ENCODE data around the gene STAT5B.
"Not testable (repeated sequence)": the region's sequence is repeated elsewhere in the genome, so short reads cannot be mapped to it uniquely, and the experiment has no call there.

The STAT5B gene

GRCh38 chr17:42271779-42272035 lies 4.5 kb downstream of the STAT5B start:
- no peak for FAIRE-seq
- TF ChIP-seq POLR2AphosphoS5 (IDR thresholded peaks at IDR 0.05; ENCODE audit: low read depth, low read length): no peak
- TF ChIP-seq POLR2A (IDR thresholded peaks at IDR 0.05; ENCODE audit: low read depth, low read length): no peak
- no peak for TF ChIP-seq TAF1 (IDR thresholded peaks at IDR 0.05; ENCODE audit: borderline replicate concordance, low read depth, low read length)
- no peak for DNase-seq (ENCODE audit: insufficient read length)

- FAIRE-seq (no peak), DNase-seq (ENCODE audit: insufficient read length) (no peak)
- TF ChIP-seq POLR2A (IDR thresholded peaks at IDR 0.05; ENCODE audit: low read depth, low read length): no peak
These were observed 5.0 kb downstream of the STAT5B start for GRCh38 chr17:42271006-42271778.

GRCh38 chr17:42270596-42270995 lies 5.6 kb downstream of the STAT5B start:
- FAIRE-seq (no peak), DNase-seq (ENCODE audit: insufficient read length) (no peak)
- TF ChIP-seq POLR2A (IDR thresholded peaks at IDR 0.05; ENCODE audit: low read depth, low read length) (no peak), TAF1 (IDR thresholded peaks at IDR 0.05; ENCODE audit: borderline replicate concordance, low read depth, low read length) (no peak), POLR2AphosphoS5 (IDR thresholded peaks at IDR 0.05; ENCODE audit: low read depth, low read length) (no peak)

- DNase-seq (ENCODE audit: insufficient read length) (no peak), FAIRE-seq (no peak)
- no peak for TF ChIP-seq TAF1 (IDR thresholded peaks at IDR 0.05; ENCODE audit: borderline replicate concordance, low read depth, low read length)
- no peak for TF ChIP-seq POLR2A (IDR thresholded peaks at IDR 0.05; ENCODE audit: low read depth, low read length)
- no peak for TF ChIP-seq POLR2AphosphoS5 (IDR thresholded peaks at IDR 0.05; ENCODE audit: low read depth, low read length)
These were observed 6.0 kb downstream of the STAT5B start for GRCh38 chr17:42270170-42270535.

GRCh38 chr17:42268236-42268635 lies 8.0 kb downstream of the STAT5B start:
- DNase-seq (ENCODE audit: insufficient read length) (no peak), FAIRE-seq (no peak)
- TF ChIP-seq POLR2A (IDR thresholded peaks at IDR 0.05; ENCODE audit: low read depth, low read length) (no peak), POLR2AphosphoS5 (IDR thresholded peaks at IDR 0.05; ENCODE audit: low read depth, low read length) (no peak), TAF1 (IDR thresholded peaks at IDR 0.05; ENCODE audit: borderline replicate concordance, low read depth, low read length) (no peak)

- DNase-seq (ENCODE audit: insufficient read length): no peak
- no peak for FAIRE-seq
- TF ChIP-seq POLR2AphosphoS5 (IDR thresholded peaks at IDR 0.05; ENCODE audit: low read depth, low read length): no peak
- no peak for TF ChIP-seq TAF1 (IDR thresholded peaks at IDR 0.05; ENCODE audit: borderline replicate concordance, low read depth, low read length)
- no peak for TF ChIP-seq POLR2A (IDR thresholded peaks at IDR 0.05; ENCODE audit: low read depth, low read length)
These were observed 9.0 kb downstream of the STAT5B start for GRCh38 chr17:42266918-42267766.

GRCh38 chr17:42266462-42266861 lies 9.7 kb downstream of the STAT5B start:
- no peak for FAIRE-seq

GRCh38 chr17:42264366-42264765 lies 11.8 kb downstream of the STAT5B start:
- not testable (repeated sequence) for DNase-seq (ENCODE audit: insufficient read length); FAIRE-seq

More at GRCh38 chr17:42266462-42266861, 9.7 kb downstream of the STAT5B start:
- no peak for TF ChIP-seq TAF1 (IDR thresholded peaks at IDR 0.05; ENCODE audit: borderline replicate concordance, low read depth, low read length)
- no peak for TF ChIP-seq POLR2A (IDR thresholded peaks at IDR 0.05; ENCODE audit: low read depth, low read length)
- no peak for TF ChIP-seq POLR2AphosphoS5 (IDR thresholded peaks at IDR 0.05; ENCODE audit: low read depth, low read length)
- DNase-seq (ENCODE audit: insufficient read length): no peak

GRCh38 chr17:42260318-42260717 lies 15.9 kb downstream of the STAT5B start:
- TF ChIP-seq POLR2AphosphoS5 (IDR thresholded peaks at IDR 0.05; ENCODE audit: low read depth, low read length) (no peak), POLR2A (IDR thresholded peaks at IDR 0.05; ENCODE audit: low read depth, low read length) (no peak), TAF1 (IDR thresholded peaks at IDR 0.05; ENCODE audit: borderline replicate concordance, low read depth, low read length) (no peak)
- no peak for FAIRE-seq
- no peak for DNase-seq (ENCODE audit: insufficient read length)

- no peak for FAIRE-seq
- no peak for TF ChIP-seq POLR2A (IDR thresholded peaks at IDR 0.05; ENCODE audit: low read depth, low read length)
- TF ChIP-seq TAF1 (IDR thresholded peaks at IDR 0.05; ENCODE audit: borderline replicate concordance, low read depth, low read length): no peak
- no peak for TF ChIP-seq POLR2AphosphoS5 (IDR thresholded peaks at IDR 0.05; ENCODE audit: low read depth, low read length)
- no peak for DNase-seq (ENCODE audit: insufficient read length)
These were observed 20.7 kb downstream of the STAT5B start for GRCh38 chr17:42255445-42255844.

GRCh38 chr17:42253578-42253977 lies 22.6 kb downstream of the STAT5B start:
- FAIRE-seq (no peak), DNase-seq (ENCODE audit: insufficient read length) (no peak)
- TF ChIP-seq TAF1 (IDR thresholded peaks at IDR 0.05; ENCODE audit: borderline replicate concordance, low read depth, low read length) (no peak), POLR2A (IDR thresholded peaks at IDR 0.05; ENCODE audit: low read depth, low read length) (no peak), POLR2AphosphoS5 (IDR thresholded peaks at IDR 0.05; ENCODE audit: low read depth, low read length) (no peak)

Measured in GM12892 (cell line).